K562 (cell line): Measurements from ENCODE around the gene PNRC1. TPM values are rescaled to one million over a fixed set of nuclear protein-coding genes. Genes with fewer than 3 reads are reported as not detected.

Experiments
- BHLHE40 ChIP-seq: IDR thresholded peaks from 2 replicates; pipeline ENCODE4 v1.6.1; 2011; ENCODE audit warnings: low read length, improper control_type of control experiment
- ESRRB ChIP-seq: fragments of 250-450 bp; sonication (Bioruptor Pico); IDR thresholded peaks from 2 replicates; pipeline ENCODE4 v1.5.0; 2020; ENCODE audit warnings: mild to moderate bottlenecking, moderate library complexity, borderline replicate concordance
- HDAC3 ChIP-seq: fragments of 450-650 bp; IDR thresholded peaks from 2 replicates; pipeline ENCODE4 v1.6.1; 2018; ENCODE audit warnings: borderline replicate concordance, mild to moderate bottlenecking, moderate library complexity; ENCODE audit not compliant: partially characterized antibody
- HMGXB4 ChIP-seq: sonication (generic); formaldehyde crosslinking; IDR thresholded peaks from 2 replicates; pipeline ENCODE4 v1.8.1; 2023; ENCODE audit warnings: mild to moderate bottlenecking, missing genetic modification reagents
- KDM2B ChIP-seq: fragments of 250-450 bp; sonication (Bioruptor Pico); IDR thresholded peaks from 2 replicates; pipeline ENCODE4 v1.8.0; 2021; ENCODE audit warnings: mild to moderate bottlenecking, moderate library complexity
- NFIC ChIP-seq: fragments of 450-650 bp; IDR thresholded peaks from 2 replicates; pipeline ENCODE4 v1.6.1; 2017; ENCODE audit warnings: mild to moderate bottlenecking, inconsistent platforms
- POLR2AphosphoS2 ChIP-seq: IDR thresholded peaks from 2 replicates; pipeline ENCODE4 v1.6.1; 2012; ENCODE audit warnings: low read length, improper control_type of control experiment
- POLR3A ChIP-seq: IDR thresholded peaks from 2 replicates; pipeline ENCODE4 v1.6.1; 2011; ENCODE audit warnings: borderline replicate concordance, mild to moderate bottlenecking, moderate library complexity; ENCODE audit not compliant: insufficient read length, insufficient read depth; ENCODE audit errors: extremely low read depth
- PREB ChIP-seq: sonication (generic); formaldehyde crosslinking; IDR thresholded peaks from 2 replicates; pipeline ENCODE4 v1.8.1; 2023; ENCODE audit warnings: mild to moderate bottlenecking, missing genetic modification reagents
- RBM39 ChIP-seq: fragments of 200-400 bp; formaldehyde crosslinking; optimal IDR thresholded peaks from 2 replicates; pipeline ENCODE3; 2018; ENCODE audit warnings: low read depth, low read length
- UBTF ChIP-seq, 2 experiments: IDR thresholded peaks; 2 replicates each; pipeline ENCODE4 v1.6.1; 2012; ENCODE audit warnings: improper control_type of control experiment in 2 of 2, low read depth in 2 of 2, low read length in 2 of 2, borderline replicate concordance in 1 of 2
- XRCC3 ChIP-seq: fragments of 450-650 bp; IDR thresholded peaks from 2 replicates; pipeline ENCODE4 v1.6.1; 2017; ENCODE audit warnings: mild to moderate bottlenecking, moderate library complexity
- ZNF124 ChIP-seq: sonication (generic); formaldehyde crosslinking; IDR thresholded peaks from 2 replicates; pipeline ENCODE4 v1.8.1; 2022; ENCODE audit warnings: missing genetic modification reagents
- ZNF239 ChIP-seq: fragments of 250-450 bp; sonication (Bioruptor Pico); IDR thresholded peaks from 2 replicates; pipeline ENCODE4 v1.4.0; 2020; ENCODE audit warnings: mild to moderate bottlenecking
- ZNF511 ChIP-seq: sonication (generic); formaldehyde crosslinking; IDR thresholded peaks from 2 replicates; pipeline ENCODE4 v1.8.0; 2022; ENCODE audit warnings: mild to moderate bottlenecking, missing genetic modification reagents
- ZSCAN32 ChIP-seq: fragments of 450-650 bp; formaldehyde crosslinking; IDR thresholded peaks from 2 replicates; pipeline ENCODE4 v1.4.0; 2020; ENCODE audit warnings: mild to moderate bottlenecking, moderate library complexity
- polyA plus RNA-seq, 8 experiments: library from polyadenylated mRNA; depleted of rRNA in 4 of 8; stranded (reverse) in 5 of 8; unstranded in 3 of 8; fragments of >200 nt; fragmentation: Nextera tagmentation in 2 of 8; fragmentation: Illumina TruSeq in 1 of 8; extraction: Ambion mirVana in 2 of 8; extraction: Trizol in 1 of 8; gene quantifications; 2 replicates each; pipeline versions ENCODE4 v1.2.1 to v1.2.3, GENCODE V29; 2011 to 2014; ENCODE audit warnings: inconsistent platforms in 1 of 8, missing spikeins in 1 of 8
- total RNA-seq, 7 experiments: library from RNA; depleted of rRNA in 6 of 7; stranded (reverse); fragments of >200 nt in 6 of 7; fragmentation: Illumina TruSeq in 2 of 7; extraction: Trizol in 2 of 7; gene quantifications; 2 replicates each; pipeline versions ENCODE4 v1.2.1 to v1.2.3, GENCODE V29; 2011 to 2021; ENCODE audit warnings: low replicate concordance in 1 of 7
- TF ChIP-seq, protein P1 (sequence below): fragments of 450-650 bp; formaldehyde crosslinking; conservative IDR thresholded peaks from 2 replicates; pipeline ENCODE4 v1.4.0; 2022; ENCODE audit warnings: mild to moderate bottlenecking, missing genetic modification characterization
- TF ChIP-seq, protein P2 (sequence below): sonication (generic); formaldehyde crosslinking; IDR thresholded peaks from 2 replicates; pipeline ENCODE4 v1.8.0; 2022; ENCODE audit warnings: mild to moderate bottlenecking, missing genetic modification reagents

Gene PNRC1
- total and polyA plus RNA-seq, 9 of the 15 experiments (the other 6 are each of a cell fraction or from before 2014, with no cell fraction given), result 1.2 to 10.8 (median 6.5) TPM

DNA sequence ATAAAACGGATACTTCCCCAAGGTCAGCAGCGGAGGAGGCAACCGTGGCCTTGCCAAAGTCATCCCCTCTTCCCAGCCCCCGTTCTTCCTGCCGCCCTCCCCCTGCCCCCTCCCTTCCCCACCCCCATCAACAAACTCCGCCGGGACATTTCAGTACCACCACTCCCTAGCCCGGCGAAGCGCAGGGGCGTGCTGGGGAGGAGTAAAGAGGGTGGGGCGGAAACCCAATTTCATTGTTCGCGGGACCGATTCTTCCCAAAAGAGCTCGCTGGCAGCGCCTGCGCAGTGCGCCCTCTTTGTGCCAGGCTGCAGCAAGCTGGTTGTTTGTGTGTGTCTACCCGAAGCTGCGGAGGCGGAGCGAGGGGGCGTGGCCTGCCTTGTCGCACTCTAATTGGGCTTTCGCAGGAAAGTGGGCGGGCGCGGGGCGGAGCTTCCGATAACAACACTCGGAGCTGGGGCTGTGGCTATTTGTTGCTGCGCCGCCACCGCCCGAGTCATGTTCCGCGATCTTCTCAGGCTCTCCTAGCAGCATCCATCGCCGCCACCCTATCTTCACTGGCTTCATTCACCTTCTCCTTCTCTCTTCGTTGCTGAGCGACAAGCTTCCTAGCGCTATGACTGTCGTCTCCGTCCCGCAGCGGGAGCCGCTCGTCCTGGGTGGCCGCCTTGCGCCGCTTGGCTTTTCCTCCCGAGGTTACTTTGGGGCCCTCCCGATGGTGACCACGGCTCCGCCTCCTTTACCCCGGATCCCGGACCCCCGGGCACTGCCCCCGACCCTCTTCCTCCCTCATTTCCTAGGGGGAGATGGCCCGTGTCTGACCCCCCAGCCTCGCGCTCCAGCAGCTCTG lies at the start of gene PNRC1 (continued):
- TF ChIP-seq ZNF124 (CRISPR knock-in tag), result no peak
- TF ChIP-seq ESRRB (CRISPR knock-in tag), result no peak
- no peak for TF ChIP-seq XRCC3
- no peak for TF ChIP-seq HMGXB4 (CRISPR knock-in tag)
- peak in 1 of 2 experiments; percentile 65; a peak in 1 of 4 replicates for TF ChIP-seq UBTF (IDR thresholded peaks at IDR 0.05; ENCODE audit: borderline replicate concordance in 1 of 2, low read depth in 2 of 2, low read length in 2 of 2)
- TF ChIP-seq, protein P1, sequence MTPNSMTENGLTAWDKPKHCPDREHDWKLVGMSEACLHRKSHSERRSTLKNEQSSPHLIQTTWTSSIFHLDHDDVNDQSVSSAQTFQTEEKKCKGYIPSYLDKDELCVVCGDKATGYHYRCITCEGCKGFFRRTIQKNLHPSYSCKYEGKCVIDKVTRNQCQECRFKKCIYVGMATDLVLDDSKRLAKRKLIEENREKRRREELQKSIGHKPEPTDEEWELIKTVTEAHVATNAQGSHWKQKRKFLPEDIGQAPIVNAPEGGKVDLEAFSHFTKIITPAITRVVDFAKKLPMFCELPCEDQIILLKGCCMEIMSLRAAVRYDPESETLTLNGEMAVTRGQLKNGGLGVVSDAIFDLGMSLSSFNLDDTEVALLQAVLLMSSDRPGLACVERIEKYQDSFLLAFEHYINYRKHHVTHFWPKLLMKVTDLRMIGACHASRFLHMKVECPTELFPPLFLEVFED, result 0 out of 2 replicates have a peak, but pooled peaks have one; percentile 28
- TF ChIP-seq BHLHE40, result no peak
- no peak for TF ChIP-seq KDM2B (CRISPR knock-in tag)
- TF ChIP-seq, protein P2, sequence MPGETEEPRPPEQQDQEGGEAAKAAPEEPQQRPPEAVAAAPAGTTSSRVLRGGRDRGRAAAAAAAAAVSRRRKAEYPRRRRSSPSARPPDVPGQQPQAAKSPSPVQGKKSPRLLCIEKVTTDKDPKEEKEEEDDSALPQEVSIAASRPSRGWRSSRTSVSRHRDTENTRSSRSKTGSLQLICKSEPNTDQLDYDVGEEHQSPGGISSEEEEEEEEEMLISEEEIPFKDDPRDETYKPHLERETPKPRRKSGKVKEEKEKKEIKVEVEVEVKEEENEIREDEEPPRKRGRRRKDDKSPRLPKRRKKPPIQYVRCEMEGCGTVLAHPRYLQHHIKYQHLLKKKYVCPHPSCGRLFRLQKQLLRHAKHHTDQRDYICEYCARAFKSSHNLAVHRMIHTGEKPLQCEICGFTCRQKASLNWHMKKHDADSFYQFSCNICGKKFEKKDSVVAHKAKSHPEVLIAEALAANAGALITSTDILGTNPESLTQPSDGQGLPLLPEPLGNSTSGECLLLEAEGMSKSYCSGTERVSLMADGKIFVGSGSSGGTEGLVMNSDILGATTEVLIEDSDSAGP (CRISPR knock-in tag), result no peak
- no peak for TF ChIP-seq RBM39
- peak; percentile 30; the same call in 1 of the 2 replicates for TF ChIP-seq NFIC
- TF ChIP-seq POLR3A, result no peak
- no peak for TF ChIP-seq HDAC3
- peak; percentile 69; the same call in 1 of the 2 replicates for TF ChIP-seq POLR2AphosphoS2
- TF ChIP-seq ZNF239 (CRISPR knock-in tag), result no peak
- TF ChIP-seq PREB (CRISPR knock-in tag), result no peak
- TF ChIP-seq ZNF511, result no peak
- no peak; the same call in 1 of the 2 replicates for TF ChIP-seq ZSCAN32 (CRISPR knock-in tag)
